Endothelial cell of umbilical vein (primary cell): Measurements from ENCODE around the gene PRR5. TPM values are rescaled to one million over a fixed set of nuclear protein-coding genes. Genes with fewer than 3 reads are reported as not detected.

ENCODE experiments used
- BruUV-seq: library from RNA; stranded (reverse); fragments of 400-500 nt; replicated peaks from 2 replicates; lab custom pipeline; 2021; lab: Mats Ljungman, UMichigan
- CTCF ChIA-PET: fragments of 300-600, 350-600 bp; sonication (Branson Sonifier 250); formaldehyde crosslinking; loops from one replicate; lab custom pipeline; 2021; ENCODE audit warnings: antibody characterized with exemption, inconsistent platforms; lab: Charles Lee
- POLR2A ChIA-PET: fragments of 300-600, 350-600 bp; sonication (Branson Sonifier 250); formaldehyde crosslinking; loops from one replicate; lab custom pipeline; 2021; ENCODE audit warnings: antibody characterized with exemption, inconsistent platforms; lab: Charles Lee
- DNase-seq: peaks from one replicate; pipeline ENCODE4 v3.0.0-alpha.2; 2011; ENCODE audit warnings: low read depth, low spot score
- FAIRE-seq: peaks from 2 replicates; lab custom pipeline; 2011; peaks lifted over from hg19 to GRCh38; lab: Jason Lieb, UNC
- H2AFZ ChIP-seq: 2 replicates; pipeline ENCODE4 v1.6.0; 2012; ENCODE audit warnings: low read depth, low read length, control low read depth, inconsistent platforms
- H3K27ac ChIP-seq: 2 replicates; pipeline ENCODE4 v1.5.1; 2011; ENCODE audit warnings: low read depth, mild to moderate bottlenecking, control low read depth, low read length, moderate library complexity; ENCODE audit not compliant: insufficient read depth
- H3K27me3 ChIP-seq, 2 experiments: 2 replicates each; pipeline versions ENCODE4 v1.6.0 to v1.6.1; 2011; ENCODE audit warnings: low read length in 2 of 2, mixed read lengths in 1 of 2; ENCODE audit not compliant: control insufficient read depth in 2 of 2, insufficient read depth in 2 of 2
- H3K36me3 ChIP-seq, 2 experiments: 2 replicates in 1 of 2; 3 replicates in 1 of 2; pipeline ENCODE4 v1.5.1; 2011; ENCODE audit warnings: low read length in 2 of 2, mild to moderate bottlenecking in 1 of 2, moderate library complexity in 1 of 2; ENCODE audit not compliant: control insufficient read depth in 2 of 2, insufficient read depth in 2 of 2; ENCODE audit errors: extremely low read depth in 1 of 2
- H3K4me1 ChIP-seq: 3 replicates; pipeline ENCODE4 v1.5.1; 2011; ENCODE audit warnings: mild to moderate bottlenecking, low read length; ENCODE audit not compliant: control insufficient read depth, insufficient read depth; ENCODE audit errors: extremely low read depth
- H3K4me2 ChIP-seq: 2 replicates; pipeline ENCODE4 v1.6.1; 2011; ENCODE audit warnings: low read length, control low read depth, mixed read lengths; ENCODE audit not compliant: insufficient read depth
- H3K4me3 ChIP-seq, 3 experiments: fragments of 200-600 bp in 1 of 3; sonication (generic), shearing (Covaris generic) in 1 of 3; replicated peaks in 1 of 3; 2 replicates each; pipeline ENCODE4 v1.5.1; 2011 to 2016; ENCODE audit warnings: control low read depth in 3 of 3, low read length in 3 of 3, mild to moderate bottlenecking in 2 of 3, inconsistent platforms in 1 of 3, low read depth in 1 of 3, moderate library complexity in 1 of 3; ENCODE audit not compliant: insufficient read depth in 1 of 3
- H3K79me2 ChIP-seq: 2 replicates; pipeline ENCODE4 v1.6.0; 2012; ENCODE audit warnings: low read length, inconsistent platforms; ENCODE audit not compliant: control insufficient read depth, insufficient read depth
- H3K9ac ChIP-seq: replicated peaks from 2 replicates; pipeline ENCODE3; 2011; ENCODE audit warnings: low read length, control low read depth; ENCODE audit not compliant: insufficient read depth; ENCODE audit errors: extremely low read depth
- H3K9me1 ChIP-seq: replicated peaks from 3 replicates; pipeline ENCODE4 v1.6.0; 2011; ENCODE audit warnings: mild to moderate bottlenecking, low read length; ENCODE audit not compliant: control insufficient read depth, insufficient read depth; ENCODE audit errors: extremely low read depth
- H3K9me3 ChIP-seq: replicated peaks from 2 replicates; pipeline ENCODE4 v1.5.1; 2012; ENCODE audit warnings: low read length, inconsistent platforms; ENCODE audit not compliant: control insufficient read depth, insufficient read depth
- H4K20me1 ChIP-seq: replicated peaks from 2 replicates; pipeline ENCODE3; 2011; ENCODE audit warnings: mild to moderate bottlenecking, low read length; ENCODE audit not compliant: control insufficient read depth, insufficient read depth; ENCODE audit errors: extremely low read depth
- EZH2 ChIP-seq: IDR thresholded peaks from 2 replicates; pipeline ENCODE4 v1.6.1; 2012; ENCODE audit warnings: borderline replicate concordance, low read depth, mild to moderate bottlenecking, moderate library complexity, low read length, inconsistent platforms; ENCODE audit not compliant: severe bottlenecking
- FOS ChIP-seq: IDR thresholded peaks from 2 replicates; pipeline ENCODE4 v1.6.1; 2011; ENCODE audit warnings: mild to moderate bottlenecking, low read length, moderate library complexity, borderline replicate concordance; ENCODE audit not compliant: insufficient read depth
- GATA2 ChIP-seq: IDR thresholded peaks from 2 replicates; pipeline ENCODE4 v1.7.0; 2011; ENCODE audit warnings: low read depth, mild to moderate bottlenecking, moderate library complexity, mixed read lengths, low read length; ENCODE audit not compliant: insufficient read length, insufficient read depth
- JUN ChIP-seq: IDR thresholded peaks from 2 replicates; pipeline ENCODE4 v1.6.1; 2011; ENCODE audit warnings: borderline replicate concordance, low read depth; ENCODE audit not compliant: insufficient read length, insufficient read depth
- MYC ChIP-seq: IDR thresholded peaks from one replicate; pipeline ENCODE4 v1.6.1; 2011; ENCODE audit warnings: mild to moderate bottlenecking, low read depth, low read length
- POLR2A ChIP-seq: IDR thresholded peaks from 2 replicates; pipeline ENCODE4 v1.6.1; 2012; ENCODE audit warnings: low read depth, mild to moderate bottlenecking, control low read depth, low read length
- POLR2AphosphoS5 ChIP-seq: IDR thresholded peaks from 2 replicates; pipeline ENCODE4 v1.6.1; 2012; ENCODE audit warnings: low read depth, mild to moderate bottlenecking, control low read depth, low read length, moderate library complexity; ENCODE audit not compliant: insufficient read depth
- dilution Hi-C: fragments of 300-500 bp; cut with MboI; formaldehyde crosslinking; loops from one replicate; pipeline ENCODE4 v1.15.0; 2019; ENCODE audit warnings: low sequenced_read_pairs; ENCODE audit not compliant: extremely low pct_ligation_motif_present
- intact Hi-C: fragments of 100-400 bp; cut with micrococcal nuclease; formaldehyde crosslinking; loops from one replicate; pipeline ENCODE4 v1.10.0; 2022
- polyA plus RNA-seq, 4 experiments: library from polyadenylated mRNA; depleted of rRNA in 3 of 4; stranded (reverse) in 3 of 4; unstranded in 1 of 4; fragments of >200 nt; gene quantifications; 2 replicates each; pipeline versions ENCODE4 v1.2.1 to v1.2.3, GENCODE V29; 2011 to 2012; ENCODE audit warnings: missing spikeins in 1 of 4
- total RNA-seq: library from RNA; stranded (reverse); gene quantifications from 2 replicates; pipeline ENCODE4 v1.2.3, GENCODE V29; 2021
- TF ChIP-seq, protein P1 (sequence below), 2 donors: IDR thresholded peaks; 1 replicate in 1 of 2; 2 replicates in 1 of 2; pipeline ENCODE4 v1.5.1; 2011; ENCODE audit warnings: low read length in 2 of 2, mild to moderate bottlenecking in 2 of 2, moderate library complexity in 2 of 2, control low read depth in 1 of 2, inconsistent platforms in 1 of 2, low read depth in 1 of 2; ENCODE audit not compliant: insufficient read depth in 1 of 2; ENCODE audit errors: extremely low read depth in 1 of 2
- TF ChIP-seq, protein P2 (sequence below): IDR thresholded peaks from 2 replicates; pipeline ENCODE4 v1.6.1; 2011; ENCODE audit not compliant: insufficient read depth, insufficient read length

The PRR5 gene
- total and polyA plus RNA-seq, 2 donors (not counting 3 experiments of a cell fraction or from before 2014, with no cell fraction given) = 4.3 to 9.0 TPM

DNA sequence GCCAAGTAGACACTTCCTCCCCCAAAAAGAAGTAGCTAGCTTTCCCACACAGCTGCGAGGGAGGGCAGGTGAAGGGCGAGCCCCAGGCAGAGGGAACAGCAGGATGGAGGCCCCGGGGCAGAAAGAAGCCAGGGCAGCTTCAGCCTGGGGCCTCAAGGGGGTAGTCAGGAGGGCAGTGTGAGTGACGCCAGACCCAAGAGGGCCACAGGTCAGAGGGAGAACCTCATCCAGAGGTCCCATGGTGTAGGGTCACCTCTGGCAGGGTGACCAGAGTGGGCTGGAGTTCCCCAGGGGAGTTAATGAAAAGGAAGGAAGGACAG lies 9.2 kb downstream of the PRR5 start:
- no peaks in the 10 kb centered on the region for H3K9me1 ChIP-seq
- intact Hi-C loops (no loop called here), dilution Hi-C loops (no loop called here)
- no peaks in the 10 kb centered on the region for H4K20me1 ChIP-seq
- H3K79me2 ChIP-seq = no peaks in the 10 kb centered on the region
- H3K9me3 ChIP-seq = no peaks in the 10 kb centered on the region
- no peak overlapping the region for H3K4me3 ChIP-seq
- TF ChIP-seq GATA2 = no peak
- no peak for TF ChIP-seq MYC
- H3K36me3 ChIP-seq = no peaks in the 10 kb centered on the region
- DNase-seq = no peak
- H3K9ac ChIP-seq = no peak overlapping the region
- H3K27ac ChIP-seq = no peak overlapping the region
- BruUV-seq = no TSS peak
- no peak overlapping the region for H3K4me2 ChIP-seq
- peaks cover 9% of the 10 kb centered on the region for H3K4me1 ChIP-seq
- no peaks in the 10 kb centered on the region for H3K27me3 ChIP-seq
- POLR2A ChIA-PET = no interaction called here
- no peak for FAIRE-seq
- CTCF ChIA-PET = no interaction called here
- H2AFZ ChIP-seq = no peak overlapping the region

DNA sequence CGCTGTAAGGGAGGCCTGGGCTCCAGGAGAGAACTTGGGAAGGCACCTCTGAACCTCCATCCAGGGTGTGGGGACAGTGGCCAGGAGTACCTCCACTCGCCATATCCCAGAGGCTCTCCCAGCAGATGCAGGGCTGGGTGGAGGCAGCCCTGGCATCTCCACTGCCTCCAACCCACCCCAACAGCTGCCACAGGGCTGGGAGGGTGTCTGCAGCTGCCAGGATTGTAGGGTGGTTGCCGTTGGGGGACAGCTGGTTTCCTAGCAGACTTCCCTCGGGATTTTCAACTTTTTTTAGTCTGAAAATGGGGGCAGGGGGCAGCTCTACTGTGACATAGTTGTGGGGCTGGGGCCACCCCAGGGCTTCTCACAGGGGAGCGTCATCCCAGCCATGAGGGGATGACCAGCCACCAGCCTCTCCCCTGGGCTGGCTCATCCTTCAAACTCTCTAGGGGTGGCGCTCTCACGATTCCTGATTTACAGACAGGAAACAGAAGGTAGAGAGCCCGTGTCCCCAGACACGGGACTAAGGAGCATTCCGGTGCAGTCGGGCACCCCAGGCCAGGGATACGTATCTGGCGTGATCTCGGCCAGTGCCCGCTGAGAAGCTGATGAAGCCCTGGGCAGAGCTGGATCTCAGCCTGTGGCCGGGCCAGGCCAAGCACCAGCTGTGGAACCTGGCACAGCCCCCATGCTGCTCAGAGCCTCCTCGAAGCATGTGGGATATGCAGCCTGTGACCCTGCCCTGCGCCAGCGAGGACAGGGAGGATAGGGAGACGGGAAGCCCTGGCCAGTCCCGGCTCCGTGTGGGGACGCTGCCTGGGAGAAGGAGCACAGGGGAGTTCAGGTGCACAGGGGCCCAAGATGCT lies 9.9 kb downstream of the PRR5 start:
- Histone ChIP-seq H3K27me3 (no peaks in the 10 kb centered on the region), H3K4me1 (peaks cover 9% of the 10 kb centered on the region), H3K9me1 (no peaks in the 10 kb centered on the region), H3K36me3 (no peaks in the 10 kb centered on the region), H2AFZ (no peak overlapping the region), H3K79me2 (no peaks in the 10 kb centered on the region), H3K9ac (no peak overlapping the region), H3K4me3 (no peak overlapping the region), H3K27ac (no peak overlapping the region), H4K20me1 (no peaks in the 10 kb centered on the region), H3K4me2 (no peak overlapping the region), H3K9me3 (no peaks in the 10 kb centered on the region)
- FAIRE-seq (no peak), DNase-seq (no peak)
- POLR2A ChIA-PET = no interaction called here
- dilution Hi-C loops = no loop called here
- TF ChIP-seq GATA2 (no peak), POLR2AphosphoS5 (no peak), EZH2 (no peak), JUN (no peak), FOS (no peak), POLR2A (no peak), MYC (no peak)
- TF ChIP-seq, protein P1, sequence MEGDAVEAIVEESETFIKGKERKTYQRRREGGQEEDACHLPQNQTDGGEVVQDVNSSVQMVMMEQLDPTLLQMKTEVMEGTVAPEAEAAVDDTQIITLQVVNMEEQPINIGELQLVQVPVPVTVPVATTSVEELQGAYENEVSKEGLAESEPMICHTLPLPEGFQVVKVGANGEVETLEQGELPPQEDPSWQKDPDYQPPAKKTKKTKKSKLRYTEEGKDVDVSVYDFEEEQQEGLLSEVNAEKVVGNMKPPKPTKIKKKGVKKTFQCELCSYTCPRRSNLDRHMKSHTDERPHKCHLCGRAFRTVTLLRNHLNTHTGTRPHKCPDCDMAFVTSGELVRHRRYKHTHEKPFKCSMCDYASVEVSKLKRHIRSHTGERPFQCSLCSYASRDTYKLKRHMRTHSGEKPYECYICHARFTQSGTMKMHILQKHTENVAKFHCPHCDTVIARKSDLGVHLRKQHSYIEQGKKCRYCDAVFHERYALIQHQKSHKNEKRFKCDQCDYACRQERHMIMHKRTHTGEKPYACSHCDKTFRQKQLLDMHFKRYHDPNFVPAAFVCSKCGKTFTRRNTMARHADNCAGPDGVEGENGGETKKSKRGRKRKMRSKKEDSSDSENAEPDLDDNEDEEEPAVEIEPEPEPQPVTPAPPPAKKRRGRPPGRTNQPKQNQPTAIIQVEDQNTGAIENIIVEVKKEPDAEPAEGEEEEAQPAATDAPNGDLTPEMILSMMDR (IDR thresholded peaks at IDR 0.05; ENCODE audit: extremely low read depth in 1 of 2, insufficient read depth in 1 of 2, low read depth in 1 of 2, low read length in 2 of 2) = no peak
- TF ChIP-seq, protein P2, sequence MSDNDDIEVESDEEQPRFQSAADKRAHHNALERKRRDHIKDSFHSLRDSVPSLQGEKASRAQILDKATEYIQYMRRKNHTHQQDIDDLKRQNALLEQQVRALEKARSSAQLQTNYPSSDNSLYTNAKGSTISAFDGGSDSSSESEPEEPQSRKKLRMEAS = no peak
- no TSS peak for BruUV-seq
- CTCF ChIA-PET = no interaction called here
- intact Hi-C loops = no loop called here
